CD4-positive, alpha-beta memory T cell (primary cell): ENCODE results near the gene SYS1. TPM values are rescaled to one million over a fixed set of nuclear protein-coding genes. Genes with fewer than 3 reads are reported as not detected.

Experiments
- CTCF ChIA-PET: fragments of 350-600 bp; sonication (Branson Sonifier 250); formaldehyde crosslinking; loops from one replicate; lab custom pipeline; 2021; ENCODE audit warnings: inconsistent platforms; ENCODE audit not compliant: partially characterized antibody; lab: Charles Lee
- POLR2A ChIA-PET: fragments of 350-600 bp; sonication (Branson Sonifier 250); formaldehyde crosslinking; loops from one replicate; lab custom pipeline; 2021; ENCODE audit not compliant: partially characterized antibody; lab: Charles Lee
- DNase-seq, 5 donors: peaks; one replicate each; pipeline versions ENCODE4 v3.0.0 to v3.0.0-alpha.2; 2020 to 2022; ENCODE audit warnings: mixed read lengths in 1 of 5
- H3K27ac ChIP-seq: one replicate; pipeline ENCODE4 v1.7.0; 2013; ENCODE audit warnings: low read depth, low read length
- H3K27me3 ChIP-seq: 2 replicates; pipeline ENCODE4 v1.7.0; 2013; ENCODE audit warnings: mild to moderate bottlenecking, low read length, moderate library complexity; ENCODE audit not compliant: insufficient read depth
- H3K36me3 ChIP-seq: 2 replicates; pipeline ENCODE4 v1.7.0; 2013; ENCODE audit warnings: mild to moderate bottlenecking, low read length, moderate library complexity; ENCODE audit not compliant: insufficient read depth
- H3K4me1 ChIP-seq: 2 replicates; pipeline ENCODE4 v1.7.0; 2013; ENCODE audit warnings: mild to moderate bottlenecking, low read length, moderate library complexity; ENCODE audit not compliant: insufficient read depth
- H3K4me3 ChIP-seq, 2 donors: one replicate each; pipeline ENCODE4 v1.7.0; 2013; ENCODE audit warnings: low read length in 2 of 2, mild to moderate bottlenecking in 1 of 2
- H3K9me3 ChIP-seq, 2 donors: one replicate each; pipeline ENCODE4 v1.7.0; 2013; ENCODE audit warnings: low read length in 2 of 2, control low read depth in 1 of 2; ENCODE audit not compliant: control insufficient read depth in 1 of 2
- H3K27ac Mint-ChIP-seq, 7 donors: one replicate each; pipeline ENCODE4 v1.8.0; 2020 to 2021; ENCODE audit warnings: mixed read lengths in 7 of 7, mild to moderate bottlenecking in 6 of 7, inconsistent platforms in 3 of 7, moderate library complexity in 3 of 7
- H3K27me3 Mint-ChIP-seq, 2 donors: one replicate each; pipeline ENCODE4 v1.8.0; 2020 to 2021; ENCODE audit warnings: mixed read lengths in 2 of 2
- H3K36me3 Mint-ChIP-seq, 2 donors: one replicate each; pipeline ENCODE4 v1.8.0; 2020 to 2021; ENCODE audit warnings: mixed read lengths in 2 of 2, inconsistent platforms in 1 of 2, mild to moderate bottlenecking in 1 of 2
- H3K4me1 Mint-ChIP-seq, 4 donors: one replicate each; pipeline ENCODE4 v1.8.0; 2020 to 2021; ENCODE audit warnings: mixed read lengths in 4 of 4, mild to moderate bottlenecking in 1 of 4
- H3K4me3 Mint-ChIP-seq, 8 donors: one replicate each; pipeline ENCODE4 v1.8.0; 2020 to 2021; ENCODE audit warnings: mixed read lengths in 8 of 8, mild to moderate bottlenecking in 7 of 8, moderate library complexity in 6 of 8, inconsistent platforms in 3 of 8
- H3K9me3 Mint-ChIP-seq, 8 donors: one replicate each; pipeline ENCODE4 v1.8.0; 2020 to 2021; ENCODE audit warnings: mixed read lengths in 8 of 8, mild to moderate bottlenecking in 5 of 8, inconsistent platforms in 3 of 8, moderate library complexity in 1 of 8
- intact Hi-C: fragments of 100-400 bp; cut with micrococcal nuclease; formaldehyde crosslinking; loops from one replicate; pipeline ENCODE4 v1.15.1; 2023
- polyA plus RNA-seq, 2 donors: library from polyadenylated mRNA; unstranded; fragments of 300-500 nt; fragmentation: Illumina TruSeq; gene quantifications; one replicate each; pipeline ENCODE4 v1.2.3, GENCODE V29; 2021
- total RNA-seq, 2 experiments: library from RNA; stranded (reverse); gene quantifications; one replicate each; pipeline ENCODE4 v1.2.3, GENCODE V29; 2021

The SYS1 gene
- total and polyA plus RNA-seq, 4 experiments from 2014 or later, result 24.7 to 56.6 (median 43.3) TPM

DNA sequence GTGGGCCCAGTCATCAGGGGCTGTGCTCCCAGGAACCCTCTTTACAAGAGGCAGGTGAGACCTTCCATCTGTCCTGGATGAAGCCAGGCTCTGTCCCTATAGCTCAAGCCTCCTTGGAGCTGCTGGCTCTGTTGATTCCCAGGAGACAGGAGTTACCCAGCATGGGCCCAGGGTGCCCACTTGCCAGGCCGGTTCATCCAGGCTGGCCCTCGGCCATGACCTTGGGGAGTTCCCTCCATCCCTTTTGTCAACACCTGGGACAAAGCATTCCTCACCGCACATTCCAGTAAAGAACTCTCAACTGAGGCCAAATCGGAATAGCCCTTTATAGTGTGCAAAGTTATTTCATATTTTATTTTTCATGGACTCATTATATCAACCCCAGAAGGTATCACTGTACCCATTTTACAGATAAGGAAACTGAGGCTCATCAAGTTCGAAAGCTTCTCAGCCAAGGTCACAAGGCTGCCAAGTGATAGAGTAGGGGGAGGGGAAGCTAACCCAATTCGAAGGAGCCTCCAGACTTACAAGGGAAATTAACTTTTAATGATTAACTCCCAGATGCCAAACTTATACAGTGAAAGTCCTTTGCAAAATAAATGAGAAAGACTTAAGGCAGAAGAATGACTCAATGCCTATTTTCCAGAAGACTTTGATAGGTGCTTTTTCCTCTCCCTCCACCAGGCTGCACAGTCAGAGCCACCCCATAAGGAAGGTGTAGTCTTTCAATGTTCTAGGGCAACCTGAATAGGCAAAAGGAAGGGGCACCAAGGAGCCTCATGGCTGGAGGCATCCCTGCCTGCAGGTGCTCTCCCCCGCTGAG is 33.2 kb upstream of the SYS1 start:
- Mint-ChIP-seq H3K27ac (no peak overlapping the region), H3K9me3 (no peaks in the 10 kb centered on the region), H3K36me3 (peaks cover 0 to 9% of the 10 kb centered on the region in 2 donors), H3K4me1 (no peaks in the 10 kb centered on the region), H3K4me3 (no peak overlapping the region), H3K27me3 (no peaks in the 10 kb centered on the region)
- ChIA-PET CTCF (interaction anchor here (1.0 to 2.3 kb wide), 5 partner anchors 10 to 441 kb away, joined by 3 to 5 read pairs (median 3); partner anchors contain the start of gene SYS1), POLR2A (no interaction called here)
- H3K4me1 ChIP-seq, result no peaks in the 10 kb centered on the region
- no peak overlapping the region for H3K4me3 ChIP-seq
- no peaks in the 10 kb centered on the region for H3K27me3 ChIP-seq
- H3K9me3 ChIP-seq, result no peaks in the 10 kb centered on the region
- no peak for DNase-seq
- intact Hi-C loops, result no loop called here
- H3K36me3 ChIP-seq, result no peaks in the 10 kb centered on the region
- no peak overlapping the region for H3K27ac ChIP-seq

- Histone ChIP-seq H3K4me1 (no peaks in the 10 kb centered on the region), H3K4me3 (no peak overlapping the region), H3K36me3 (no peaks in the 10 kb centered on the region), H3K9me3 (no peaks in the 10 kb centered on the region), H3K27ac (no peak overlapping the region), H3K27me3 (no peaks in the 10 kb centered on the region)
- POLR2A ChIA-PET, result no interaction called here
- peak overlapping the region in 2 of 7 donors; percentile 8 to 69 for H3K27ac Mint-ChIP-seq
- no peak overlapping the region for H3K4me3 Mint-ChIP-seq
- intact Hi-C loops, result no loop called here
- no peaks in the 10 kb centered on the region for H3K9me3 Mint-ChIP-seq
- H3K4me1 Mint-ChIP-seq, result no peaks in the 10 kb centered on the region
- H3K27me3 Mint-ChIP-seq, result no peaks in the 10 kb centered on the region
- H3K36me3 Mint-ChIP-seq, result peaks cover 0 to 9% of the 10 kb centered on the region in 2 donors
- CTCF ChIA-PET, result interaction anchor here (1.4 to 2.3 kb wide), 2 partner anchors 12 to 440 kb away, joined by 3 to 5 read pairs; no protein-coding TSS in a partner anchor
- DNase-seq, result no peak
These were observed 32.5 kb upstream of the SYS1 start for GRCh38 chr20:45330476-45330875.

- peak overlapping the region in 2 of 7 donors; percentile 13 to 36 for H3K27ac Mint-ChIP-seq
- Histone ChIP-seq H3K9me3 (no peaks in the 10 kb centered on the region), H3K27ac (no peak overlapping the region), H3K4me1 (no peaks in the 10 kb centered on the region), H3K4me3 (no peak overlapping the region), H3K36me3 (no peaks in the 10 kb centered on the region), H3K27me3 (no peaks in the 10 kb centered on the region)
- H3K36me3 Mint-ChIP-seq, result no peaks in the 10 kb centered on the region
- no peak overlapping the region for H3K4me3 Mint-ChIP-seq
- ChIA-PET POLR2A (no interaction called here), CTCF (interaction anchor here (1.1 kb wide), 1 partner anchor 18 kb away, joined by 4 read pairs; no protein-coding TSS in a partner anchor)
- DNase-seq, result no peak
- no peaks in the 10 kb centered on the region for H3K27me3 Mint-ChIP-seq
- intact Hi-C loops, result no loop called here
- H3K4me1 Mint-ChIP-seq, result no peaks in the 10 kb centered on the region
- no peaks in the 10 kb centered on the region for H3K9me3 Mint-ChIP-seq
These were observed 26.2 kb upstream of the SYS1 start for GRCh38 chr20:45336530-45337366.

DNA sequence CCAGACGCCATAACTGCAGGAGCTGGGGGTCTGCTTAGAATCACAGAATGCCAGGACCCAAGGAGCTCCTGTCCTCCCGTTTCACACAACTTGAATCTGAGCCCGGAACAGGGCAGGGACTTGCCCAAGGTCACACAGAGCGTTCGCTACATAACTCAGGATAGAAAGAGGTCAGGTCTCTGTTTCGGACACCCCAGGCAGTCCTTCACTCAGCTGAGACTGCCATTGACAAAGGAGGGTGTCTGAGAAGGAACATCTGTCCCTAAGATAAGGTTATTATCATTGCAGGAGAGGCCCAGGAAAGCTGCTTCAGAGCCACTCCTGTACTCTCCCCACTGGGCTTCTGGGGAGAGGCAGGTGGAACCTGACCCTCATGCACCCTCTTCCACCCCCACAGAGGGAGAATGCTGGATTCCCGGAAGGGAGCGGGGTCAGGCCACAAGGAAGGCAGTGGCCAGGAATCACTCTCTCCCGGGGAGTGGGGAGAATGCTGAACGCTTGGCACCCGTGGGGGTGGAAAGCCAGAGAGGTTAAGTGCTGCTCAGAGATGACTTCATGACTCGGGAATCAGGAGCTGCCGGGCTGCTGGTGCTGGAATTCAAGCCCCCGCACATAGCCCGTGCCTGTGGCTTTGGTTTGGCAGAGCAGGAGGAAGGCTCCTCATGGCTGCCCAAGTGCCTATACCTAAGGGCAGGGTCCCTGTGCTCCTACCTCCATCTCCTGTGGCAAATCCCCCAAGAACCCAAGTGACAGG is 25.4 kb upstream of the SYS1 start:
- no peaks in the 10 kb centered on the region for H3K36me3 Mint-ChIP-seq
- no peak overlapping the region for H3K4me3 Mint-ChIP-seq
- Histone ChIP-seq H3K4me1 (no peaks in the 10 kb centered on the region), H3K4me3 (no peak overlapping the region), H3K27me3 (no peaks in the 10 kb centered on the region), H3K36me3 (no peaks in the 10 kb centered on the region), H3K27ac (no peak overlapping the region), H3K9me3 (no peaks in the 10 kb centered on the region)
- H3K27me3 Mint-ChIP-seq, result no peaks in the 10 kb centered on the region
- ChIA-PET CTCF (interaction anchor here (1.1 kb wide), 1 partner anchor 20 kb away, joined by 3 read pairs; no protein-coding TSS in a partner anchor), POLR2A (no interaction called here)
- H3K9me3 Mint-ChIP-seq, result no peaks in the 10 kb centered on the region
- DNase-seq, result no peak
- intact Hi-C loops, result no loop called here
- no peaks in the 10 kb centered on the region for H3K4me1 Mint-ChIP-seq
- peak overlapping the region in 1 of 7 donors; percentile 36 for H3K27ac Mint-ChIP-seq

- Mint-ChIP-seq H3K9me3 (no peaks in the 10 kb centered on the region), H3K4me1 (no peaks in the 10 kb centered on the region), H3K27ac (no peak overlapping the region), H3K36me3 (no peaks in the 10 kb centered on the region), H3K4me3 (no peak overlapping the region), H3K27me3 (no peaks in the 10 kb centered on the region)
- POLR2A ChIA-PET, result no interaction called here
- H3K4me1 ChIP-seq, result no peaks in the 10 kb centered on the region
- H3K9me3 ChIP-seq, result no peaks in the 10 kb centered on the region
- CTCF ChIA-PET, result interaction anchor here (1.1 kb wide), 1 partner anchor 21 kb away, joined by 3 read pairs; no protein-coding TSS in a partner anchor
- DNase-seq, result no peak
- H3K27ac ChIP-seq, result no peak overlapping the region
- intact Hi-C loops, result no loop called here
- H3K4me3 ChIP-seq, result no peak overlapping the region
- H3K27me3 ChIP-seq, result no peaks in the 10 kb centered on the region
- H3K36me3 ChIP-seq, result no peaks in the 10 kb centered on the region
These were observed 24.6 kb upstream of the SYS1 start for GRCh38 chr20:45338121-45339030.

DNA sequence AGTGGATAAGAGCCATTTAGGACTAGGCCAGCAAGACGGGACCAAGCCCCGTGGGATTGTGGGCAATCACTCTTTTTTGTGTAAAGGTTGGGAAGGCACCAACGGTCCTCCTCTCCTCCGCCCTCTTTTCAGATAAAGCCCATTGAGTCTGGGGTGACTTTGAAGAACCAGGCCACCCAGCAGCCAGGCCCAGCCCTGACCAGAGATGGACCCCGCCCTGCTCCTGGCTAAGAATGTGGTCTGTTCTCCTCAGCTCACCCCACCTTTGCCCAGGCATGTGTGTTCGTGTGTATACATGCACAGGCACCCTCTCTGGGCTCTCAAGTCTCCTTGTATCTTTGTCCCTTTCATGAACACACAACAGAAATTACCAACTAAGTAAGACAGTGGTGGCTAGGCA is 23.9 kb upstream of the SYS1 start:
- no peak for DNase-seq
- no peaks in the 10 kb centered on the region for H3K9me3 ChIP-seq
- peaks cover 1% of the 10 kb centered on the region for H3K4me1 ChIP-seq
- ChIA-PET CTCF (no interaction called here), POLR2A (no interaction called here)
- Mint-ChIP-seq H3K36me3 (no peaks in the 10 kb centered on the region), H3K4me1 (peaks cover 0 to 3% (median under 1%) of the 10 kb centered on the region in 4 donors), H3K27me3 (no peaks in the 10 kb centered on the region), H3K27ac (peak overlapping the region in 1 of 7 donors; percentile 42), H3K4me3 (no peak overlapping the region), H3K9me3 (no peaks in the 10 kb centered on the region)
- H3K27me3 ChIP-seq, result no peaks in the 10 kb centered on the region
- H3K27ac ChIP-seq, result no peak overlapping the region
- intact Hi-C loops, result no loop called here
- no peaks in the 10 kb centered on the region for H3K36me3 ChIP-seq
- H3K4me3 ChIP-seq, result no peak overlapping the region
